ENCODE data around the gene PAF1. TPM values are rescaled to one million over a fixed set of nuclear protein-coding genes. Genes with fewer than 3 reads are reported as not detected.

The PAF1 gene
- total and polyA plus RNA-seq, 2 of the 13 experiments (the other 11 are each of a cell fraction or from before 2014, with no cell fraction given) = 30.2 to 31.1 TPM

DNA sequence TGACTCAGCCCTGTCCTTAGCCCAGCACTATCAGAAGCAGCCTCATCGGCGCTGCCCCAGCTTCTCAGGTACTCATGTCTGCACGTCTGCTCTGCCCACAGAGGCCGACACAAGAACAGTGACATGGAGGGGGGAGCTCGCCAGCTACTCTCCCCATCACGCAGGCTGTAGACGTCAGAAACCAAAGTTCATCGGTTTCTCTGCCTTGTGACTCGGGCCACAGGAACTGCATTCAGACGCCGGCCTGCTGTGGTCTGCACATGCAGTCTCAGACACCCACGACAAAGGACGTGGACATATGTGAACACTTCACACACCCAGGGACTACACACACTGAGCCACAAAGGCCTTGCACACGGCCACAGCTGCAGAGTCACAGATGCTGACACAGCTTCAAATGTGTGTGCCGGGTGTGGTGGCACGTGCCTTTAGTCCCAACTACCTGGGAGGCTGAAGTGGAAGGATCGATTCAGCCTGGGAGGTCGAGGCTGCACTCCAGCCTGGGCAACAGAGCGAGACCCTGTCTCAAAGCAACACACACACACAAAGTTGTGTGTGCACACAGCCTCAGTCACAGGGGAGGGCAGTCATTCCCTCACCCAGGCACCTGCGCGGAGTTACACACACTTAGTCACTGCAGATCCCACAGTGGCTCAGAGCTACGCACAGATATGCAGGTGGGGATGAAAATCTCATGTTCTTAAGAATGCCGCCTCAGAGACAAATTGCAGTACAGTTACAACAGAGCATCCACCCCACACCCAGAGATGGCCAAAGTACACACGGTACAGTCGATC, 10.8 kb upstream of the PAF1 start (continued):
- TF ChIP-seq, protein P1, sequence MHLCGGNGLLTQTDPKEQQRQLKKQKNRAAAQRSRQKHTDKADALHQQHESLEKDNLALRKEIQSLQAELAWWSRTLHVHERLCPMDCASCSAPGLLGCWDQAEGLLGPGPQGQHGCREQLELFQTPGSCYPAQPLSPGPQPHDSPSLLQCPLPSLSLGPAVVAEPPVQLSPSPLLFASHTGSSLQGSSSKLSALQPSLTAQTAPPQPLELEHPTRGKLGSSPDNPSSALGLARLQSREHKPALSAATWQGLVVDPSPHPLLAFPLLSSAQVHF (CRISPR knock-in tag; IDR thresholded peaks at IDR 0.05) = no peak
- TF ChIP-seq ZFP1 (CRISPR knock-in tag; IDR thresholded peaks at IDR 0.05) = no peak; the same call in 1 of the 2 replicates
- TF ChIP-seq ZNF674 (CRISPR knock-in tag; IDR thresholded peaks at IDR 0.05; ENCODE audit: low read depth) = no peak
- peak; percentile 89; the same call in 1 of the 2 replicates for TF ChIP-seq SRY (CRISPR knock-in tag; IDR thresholded peaks at IDR 0.05)
- peak; percentile 82; the same call in 1 of the 2 replicates for TF ChIP-seq KLF6 (CRISPR knock-in tag; IDR thresholded peaks at IDR 0.05)
- no peak for TF ChIP-seq SMARCE1 (IDR thresholded peaks at IDR 0.05; ENCODE audit: borderline replicate concordance)
- TF ChIP-seq THAP7 (CRISPR knock-in tag; IDR thresholded peaks at IDR 0.05) = 0 out of 2 replicates have a peak, but pooled peaks have one; percentile 74
- no peak for TF ChIP-seq ZFP36L2 (CRISPR knock-in tag; IDR thresholded peaks at IDR 0.05)
- TF ChIP-seq ZNF234 (CRISPR knock-in tag; conservative IDR thresholded peaks at IDR 0.05) = no peak
- peak; percentile 89 for TF ChIP-seq ATF2 (CRISPR knock-in tag; IDR thresholded peaks at IDR 0.05)
- TF ChIP-seq, protein P2, sequence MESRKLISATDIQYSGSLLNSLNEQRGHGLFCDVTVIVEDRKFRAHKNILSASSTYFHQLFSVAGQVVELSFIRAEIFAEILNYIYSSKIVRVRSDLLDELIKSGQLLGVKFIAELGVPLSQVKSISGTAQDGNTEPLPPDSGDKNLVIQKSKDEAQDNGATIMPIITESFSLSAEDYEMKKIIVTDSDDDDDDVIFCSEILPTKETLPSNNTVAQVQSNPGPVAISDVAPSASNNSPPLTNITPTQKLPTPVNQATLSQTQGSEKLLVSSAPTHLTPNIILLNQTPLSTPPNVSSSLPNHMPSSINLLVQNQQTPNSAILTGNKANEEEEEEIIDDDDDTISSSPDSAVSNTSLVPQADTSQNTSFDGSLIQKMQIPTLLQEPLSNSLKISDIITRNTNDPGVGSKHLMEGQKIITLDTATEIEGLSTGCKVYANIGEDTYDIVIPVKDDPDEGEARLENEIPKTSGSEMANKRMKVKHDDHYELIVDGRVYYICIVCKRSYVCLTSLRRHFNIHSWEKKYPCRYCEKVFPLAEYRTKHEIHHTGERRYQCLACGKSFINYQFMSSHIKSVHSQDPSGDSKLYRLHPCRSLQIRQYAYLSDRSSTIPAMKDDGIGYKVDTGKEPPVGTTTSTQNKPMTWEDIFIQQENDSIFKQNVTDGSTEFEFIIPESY (CRISPR knock-in tag; IDR thresholded peaks at IDR 0.05) = peak; percentile 37; the same call in 1 of the 2 replicates
- peak; percentile 93; the same call in 1 of the 2 replicates for TF ChIP-seq ZFP37 (CRISPR knock-in tag; IDR thresholded peaks at IDR 0.05; ENCODE audit: borderline replicate concordance)
- no peak; the same call in 1 of the 2 replicates for TF ChIP-seq DNMT3B (CRISPR knock-in tag; conservative IDR thresholded peaks at IDR 0.05)
- no peak; the same call in none of the 2 replicates for TF ChIP-seq ZNF430 (CRISPR knock-in tag; IDR thresholded peaks at IDR 0.05)
- no peak for TF ChIP-seq ZNF260 (CRISPR knock-in tag; IDR thresholded peaks at IDR 0.05; ENCODE audit: borderline replicate concordance, low read depth)
- TF ChIP-seq EP300 (IDR thresholded peaks at IDR 0.05; ENCODE audit: low read depth in 2 of 2, low read length in 2 of 2) = peak in 1 of 2 experiments; percentile 70; a peak in 2 of 4 replicates
- peak; percentile 63 for TF ChIP-seq EP300 (CRISPR knock-in tag; IDR thresholded peaks at IDR 0.05; ENCODE audit: borderline replicate concordance)
- TF ChIP-seq, protein P3, sequence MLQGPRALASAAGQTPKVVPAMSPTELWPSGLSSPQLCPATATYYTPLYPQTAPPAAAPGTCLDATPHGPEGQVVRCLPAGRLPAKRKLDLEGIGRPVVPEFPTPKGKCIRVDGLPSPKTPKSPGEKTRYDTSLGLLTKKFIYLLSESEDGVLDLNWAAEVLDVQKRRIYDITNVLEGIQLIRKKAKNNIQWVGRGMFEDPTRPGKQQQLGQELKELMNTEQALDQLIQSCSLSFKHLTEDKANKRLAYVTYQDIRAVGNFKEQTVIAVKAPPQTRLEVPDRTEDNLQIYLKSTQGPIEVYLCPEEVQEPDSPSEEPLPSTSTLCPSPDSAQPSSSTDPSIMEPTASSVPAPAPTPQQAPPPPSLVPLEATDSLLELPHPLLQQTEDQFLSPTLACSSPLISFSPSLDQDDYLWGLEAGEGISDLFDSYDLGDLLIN (CRISPR knock-in tag; IDR thresholded peaks at IDR 0.05; ENCODE audit: borderline replicate concordance) = no peak
- no peak for TF ChIP-seq TCF7L2 (IDR thresholded peaks at IDR 0.05; ENCODE audit: low read depth, low read length)
- no peak for TF ChIP-seq ZNF225 (CRISPR knock-in tag; IDR thresholded peaks at IDR 0.05)
- peak; percentile 31; the same call in 1 of the 2 replicates for TF ChIP-seq MAFF (IDR thresholded peaks at IDR 0.05; ENCODE audit: low read depth, low read length)
- TF ChIP-seq ZNF589 (CRISPR knock-in tag; conservative IDR thresholded peaks at IDR 0.05) = peak; percentile 81; the same call in 1 of the 2 replicates
- TF ChIP-seq ZNF292 (CRISPR knock-in tag; IDR thresholded peaks at IDR 0.05; ENCODE audit: borderline replicate concordance, low read depth) = peak; percentile 96; the same call in 1 of the 2 replicates
- TF ChIP-seq PRMT3 (CRISPR knock-in tag; IDR thresholded peaks at IDR 0.05; ENCODE audit: borderline replicate concordance, low read depth) = no peak

Measured in HepG2 (cell line).